ENCODE measurements around the gene WBP1L. TPM values are rescaled to one million over a fixed set of nuclear protein-coding genes. Genes with fewer than 3 reads are reported as not detected.

WBP1L gene
- total and polyA plus RNA-seq, 4 donors = 12.3 to 43.6 (median 27.6) TPM

DNA sequence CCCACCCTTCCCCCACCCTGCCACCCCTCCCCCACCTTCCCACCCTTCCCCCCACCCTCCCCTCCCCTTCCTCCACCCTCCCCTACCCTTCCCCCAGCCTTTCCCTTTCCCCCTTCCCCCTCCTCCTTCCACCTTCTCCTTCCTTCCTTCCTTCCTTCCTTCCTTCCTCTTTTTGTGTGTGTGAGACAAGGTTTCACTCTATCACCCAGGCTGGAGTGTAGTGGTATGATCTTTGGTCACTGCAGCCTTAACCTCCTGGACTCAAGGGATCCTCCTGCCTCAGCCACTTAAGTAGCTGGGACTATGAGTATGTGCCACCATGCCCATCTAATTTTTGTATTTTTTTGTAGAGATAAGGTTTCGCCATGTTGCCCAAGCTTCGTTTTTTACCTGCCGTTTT is 58.2 kb downstream of the WBP1L start:
- Histone ChIP-seq H3K9ac (ENCODE audit: low read depth in 1 of 2, low read length in 2 of 2) (no peak overlapping the region), H3K9me3 (ENCODE audit: control insufficient read depth in 4 of 4, low read length in 3 of 4) (no peaks in the 10 kb centered on the region), H3K4me1 (ENCODE audit: control insufficient read depth in 4 of 4, insufficient read depth in 4 of 4, low read length in 3 of 4) (peaks cover 19 to 42% (median 23%) of the 10 kb centered on the region in 4 donors), H3K36me3 (ENCODE audit: control insufficient read depth in 4 of 4, insufficient read depth in 3 of 4, low read depth in 1 of 4, low read length in 3 of 4) (peaks cover 0 to 16% (median 10%) of the 10 kb centered on the region in 4 donors), H3K4me3 (ENCODE audit: low read depth in 1 of 3, low read length in 3 of 3) (no peak overlapping the region), H3K27me3 (ENCODE audit: control insufficient read depth in 4 of 4, insufficient read depth in 4 of 4, low read length in 3 of 4) (no peaks in the 10 kb centered on the region), H3K27ac (ENCODE audit: low read depth in 1 of 2, low read length in 2 of 2) (peak overlapping the region; percentile 67 to 72)
- no peak for DNase-seq (ENCODE audit: low spot score)
- TF ChIP-seq, protein P1, sequence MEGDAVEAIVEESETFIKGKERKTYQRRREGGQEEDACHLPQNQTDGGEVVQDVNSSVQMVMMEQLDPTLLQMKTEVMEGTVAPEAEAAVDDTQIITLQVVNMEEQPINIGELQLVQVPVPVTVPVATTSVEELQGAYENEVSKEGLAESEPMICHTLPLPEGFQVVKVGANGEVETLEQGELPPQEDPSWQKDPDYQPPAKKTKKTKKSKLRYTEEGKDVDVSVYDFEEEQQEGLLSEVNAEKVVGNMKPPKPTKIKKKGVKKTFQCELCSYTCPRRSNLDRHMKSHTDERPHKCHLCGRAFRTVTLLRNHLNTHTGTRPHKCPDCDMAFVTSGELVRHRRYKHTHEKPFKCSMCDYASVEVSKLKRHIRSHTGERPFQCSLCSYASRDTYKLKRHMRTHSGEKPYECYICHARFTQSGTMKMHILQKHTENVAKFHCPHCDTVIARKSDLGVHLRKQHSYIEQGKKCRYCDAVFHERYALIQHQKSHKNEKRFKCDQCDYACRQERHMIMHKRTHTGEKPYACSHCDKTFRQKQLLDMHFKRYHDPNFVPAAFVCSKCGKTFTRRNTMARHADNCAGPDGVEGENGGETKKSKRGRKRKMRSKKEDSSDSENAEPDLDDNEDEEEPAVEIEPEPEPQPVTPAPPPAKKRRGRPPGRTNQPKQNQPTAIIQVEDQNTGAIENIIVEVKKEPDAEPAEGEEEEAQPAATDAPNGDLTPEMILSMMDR (IDR thresholded peaks at IDR 0.05; ENCODE audit: low read depth, low read length, missing input control) = no peak
- TF ChIP-seq HNF4G (IDR thresholded peaks at IDR 0.05) (no peak), HNF4A (conservative IDR thresholded peaks at IDR 0.05) (no peak), EGR1 (IDR thresholded peaks at IDR 0.05; ENCODE audit: low read depth in 2 of 2) (no peak), YY1 (IDR thresholded peaks at IDR 0.05) (no peak), FOXA2 (IDR thresholded peaks at IDR 0.05) (no peak), GABPA (IDR thresholded peaks at IDR 0.05 in 1 of 2, conservative IDR thresholded peaks at IDR 0.05 in 1 of 2) (no peak), TAF1 (conservative IDR thresholded peaks at IDR 0.05) (no peak), RXRA (IDR thresholded peaks at IDR 0.05) (no peak), NR2F2 (IDR thresholded peaks at IDR 0.05) (no peak)
- TF ChIP-seq, protein P2, sequence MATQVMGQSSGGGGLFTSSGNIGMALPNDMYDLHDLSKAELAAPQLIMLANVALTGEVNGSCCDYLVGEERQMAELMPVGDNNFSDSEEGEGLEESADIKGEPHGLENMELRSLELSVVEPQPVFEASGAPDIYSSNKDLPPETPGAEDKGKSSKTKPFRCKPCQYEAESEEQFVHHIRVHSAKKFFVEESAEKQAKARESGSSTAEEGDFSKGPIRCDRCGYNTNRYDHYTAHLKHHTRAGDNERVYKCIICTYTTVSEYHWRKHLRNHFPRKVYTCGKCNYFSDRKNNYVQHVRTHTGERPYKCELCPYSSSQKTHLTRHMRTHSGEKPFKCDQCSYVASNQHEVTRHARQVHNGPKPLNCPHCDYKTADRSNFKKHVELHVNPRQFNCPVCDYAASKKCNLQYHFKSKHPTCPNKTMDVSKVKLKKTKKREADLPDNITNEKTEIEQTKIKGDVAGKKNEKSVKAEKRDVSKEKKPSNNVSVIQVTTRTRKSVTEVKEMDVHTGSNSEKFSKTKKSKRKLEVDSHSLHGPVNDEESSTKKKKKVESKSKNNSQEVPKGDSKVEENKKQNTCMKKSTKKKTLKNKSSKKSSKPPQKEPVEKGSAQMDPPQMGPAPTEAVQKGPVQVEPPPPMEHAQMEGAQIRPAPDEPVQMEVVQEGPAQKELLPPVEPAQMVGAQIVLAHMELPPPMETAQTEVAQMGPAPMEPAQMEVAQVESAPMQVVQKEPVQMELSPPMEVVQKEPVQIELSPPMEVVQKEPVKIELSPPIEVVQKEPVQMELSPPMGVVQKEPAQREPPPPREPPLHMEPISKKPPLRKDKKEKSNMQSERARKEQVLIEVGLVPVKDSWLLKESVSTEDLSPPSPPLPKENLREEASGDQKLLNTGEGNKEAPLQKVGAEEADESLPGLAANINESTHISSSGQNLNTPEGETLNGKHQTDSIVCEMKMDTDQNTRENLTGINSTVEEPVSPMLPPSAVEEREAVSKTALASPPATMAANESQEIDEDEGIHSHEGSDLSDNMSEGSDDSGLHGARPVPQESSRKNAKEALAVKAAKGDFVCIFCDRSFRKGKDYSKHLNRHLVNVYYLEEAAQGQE (IDR thresholded peaks at IDR 0.05) = no peak
- WGBS = 44% methylated on average over 3 of the region's 3 CpGs

DNA sequence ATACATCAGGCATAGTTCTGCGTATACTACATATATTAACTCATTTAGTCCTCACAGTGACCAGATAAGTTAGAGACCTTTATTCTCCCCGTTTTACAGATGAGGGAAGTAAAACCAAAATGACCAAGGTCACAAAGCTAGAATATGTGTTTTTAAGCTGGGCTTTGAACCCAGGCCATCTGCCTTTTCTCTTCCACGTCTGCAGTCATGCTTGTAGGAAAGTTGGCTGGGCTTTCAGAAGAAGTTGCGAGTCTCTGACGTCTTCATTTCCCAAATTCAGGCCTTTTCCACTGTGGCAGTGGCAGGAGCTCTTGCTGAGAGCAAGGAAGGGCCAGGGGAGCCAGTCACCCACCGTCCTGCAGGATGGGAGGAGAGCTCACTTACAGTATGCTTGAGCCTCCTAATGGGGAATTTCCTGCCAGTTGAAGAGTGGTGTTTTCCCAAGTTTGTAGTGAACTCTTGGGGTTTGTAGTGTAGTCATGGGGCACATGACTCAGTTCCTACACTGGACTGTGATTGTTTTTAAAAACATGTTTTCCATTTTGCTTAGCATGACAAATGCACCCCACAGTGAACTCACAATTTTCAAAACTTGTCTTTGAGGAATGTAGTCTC is 59.3 kb downstream of the WBP1L start:
- no peaks in the 10 kb centered on the region for H3K9me3 ChIP-seq (ENCODE audit: control insufficient read depth in 4 of 4, low read length in 3 of 4)
- TF ChIP-seq RAD21 (IDR thresholded peaks at IDR 0.05) (peak; percentile 6 to 15), RXRA (IDR thresholded peaks at IDR 0.05) (peak in 1 of 2 donors; percentile 49), JUND (IDR thresholded peaks at IDR 0.05) (peak in 1 of 2 donors; percentile 20), NR2F2 (IDR thresholded peaks at IDR 0.05) (peak; percentile 76), HNF4G (IDR thresholded peaks at IDR 0.05) (no peak), SP1 (IDR thresholded peaks at IDR 0.05) (peak; percentile 24)
- TF ChIP-seq, protein P2 (IDR thresholded peaks at IDR 0.05) = no peak
- TF ChIP-seq, protein P3, sequence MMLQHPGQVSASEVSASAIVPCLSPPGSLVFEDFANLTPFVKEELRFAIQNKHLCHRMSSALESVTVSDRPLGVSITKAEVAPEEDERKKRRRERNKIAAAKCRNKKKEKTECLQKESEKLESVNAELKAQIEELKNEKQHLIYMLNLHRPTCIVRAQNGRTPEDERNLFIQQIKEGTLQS (IDR thresholded peaks at IDR 0.05) = no peak
- TF ChIP-seq, protein P4, sequence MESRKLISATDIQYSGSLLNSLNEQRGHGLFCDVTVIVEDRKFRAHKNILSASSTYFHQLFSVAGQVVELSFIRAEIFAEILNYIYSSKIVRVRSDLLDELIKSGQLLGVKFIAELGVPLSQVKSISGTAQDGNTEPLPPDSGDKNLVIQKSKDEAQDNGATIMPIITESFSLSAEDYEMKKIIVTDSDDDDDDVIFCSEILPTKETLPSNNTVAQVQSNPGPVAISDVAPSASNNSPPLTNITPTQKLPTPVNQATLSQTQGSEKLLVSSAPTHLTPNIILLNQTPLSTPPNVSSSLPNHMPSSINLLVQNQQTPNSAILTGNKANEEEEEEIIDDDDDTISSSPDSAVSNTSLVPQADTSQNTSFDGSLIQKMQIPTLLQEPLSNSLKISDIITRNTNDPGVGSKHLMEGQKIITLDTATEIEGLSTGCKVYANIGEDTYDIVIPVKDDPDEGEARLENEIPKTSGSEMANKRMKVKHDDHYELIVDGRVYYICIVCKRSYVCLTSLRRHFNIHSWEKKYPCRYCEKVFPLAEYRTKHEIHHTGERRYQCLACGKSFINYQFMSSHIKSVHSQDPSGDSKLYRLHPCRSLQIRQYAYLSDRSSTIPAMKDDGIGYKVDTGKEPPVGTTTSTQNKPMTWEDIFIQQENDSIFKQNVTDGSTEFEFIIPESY (IDR thresholded peaks at IDR 0.05) = no peak
- no peak overlapping the region for H3K4me3 ChIP-seq (ENCODE audit: low read depth in 1 of 3, low read length in 3 of 3)
- peak overlapping the region; percentile 67 to 72 for H3K27ac ChIP-seq (ENCODE audit: low read depth in 1 of 2, low read length in 2 of 2)
- H3K9ac ChIP-seq (ENCODE audit: low read depth in 1 of 2, low read length in 2 of 2) = peak overlapping the region in 1 of 2 donors; percentile 9
- H3K27me3 ChIP-seq (ENCODE audit: control insufficient read depth in 4 of 4, insufficient read depth in 4 of 4, low read length in 3 of 4) = no peaks in the 10 kb centered on the region
- H3K36me3 ChIP-seq (ENCODE audit: control insufficient read depth in 4 of 4, insufficient read depth in 3 of 4, low read depth in 1 of 4, low read length in 3 of 4) = peaks cover 3 to 14% (median 9%) of the 10 kb centered on the region in 4 donors
- DNase-seq (ENCODE audit: low spot score) = no peak
- H3K4me1 ChIP-seq (ENCODE audit: control insufficient read depth in 4 of 4, insufficient read depth in 4 of 4, low read length in 3 of 4) = peaks cover 16 to 39% (median 21%) of the 10 kb centered on the region in 4 donors
- 68% methylated on average over 6 of the region's 6 CpGs for WGBS

All from liver (tissue), 9 donors.